K562 (cell line): Measurements from ENCODE around the gene DNAJA1. TPM values are rescaled to one million over a fixed set of nuclear protein-coding genes. Genes with fewer than 3 reads are reported as not detected.
A peak's percentile ranks its signal among the peaks of the same experiment; 100 is the strongest.

Source experiments
- ETV1 ChIP-seq: fragments of 450-650 bp; conservative IDR thresholded peaks from 2 replicates; pipeline ENCODE4 v1.6.1; 2016; ENCODE audit warnings: missing genetic modification characterization, control low read depth, low read depth, missing compliant biosample characterization
- FOS ChIP-seq: IDR thresholded peaks from 3 replicates; pipeline ENCODE4 v1.6.1; 2011; ENCODE audit not compliant: insufficient read length; ENCODE audit errors: extremely low read depth
- GTF2E2 ChIP-seq: fragments of 200-800 bp; sonication (Bioruptor generic); IDR thresholded peaks from 2 replicates; pipeline ENCODE4 v1.6.1; 2016; ENCODE audit warnings: missing genetic modification characterization, missing compliant biosample characterization
- HMGN3 ChIP-seq: IDR thresholded peaks from 2 replicates; pipeline ENCODE4 v1.6.1; 2011; ENCODE audit warnings: borderline replicate concordance, low read depth, mild to moderate bottlenecking, mixed read lengths, low read length; ENCODE audit not compliant: insufficient read length; ENCODE audit errors: extremely low read depth
- KAT7 ChIP-seq: sonication (generic); formaldehyde crosslinking; IDR thresholded peaks from 2 replicates; pipeline ENCODE4 v1.8.0; 2022; ENCODE audit warnings: missing genetic modification reagents, mild to moderate bottlenecking, borderline replicate concordance
- MAX ChIP-seq: sonication (generic); formaldehyde crosslinking; IDR thresholded peaks from 2 replicates; pipeline ENCODE4 v1.9.0; 2022; ENCODE audit warnings: mild to moderate bottlenecking, missing genetic modification reagents
- SRSF3 ChIP-seq: fragments of 200-400 bp; formaldehyde crosslinking; IDR thresholded peaks from 2 replicates; pipeline ENCODE4 v1.6.1; 2016; ENCODE audit warnings: mild to moderate bottlenecking, low read length, moderate library complexity; ENCODE audit not compliant: insufficient read depth
- STAT5B ChIP-seq: fragments of 250-450 bp; sonication (Bioruptor Pico); IDR thresholded peaks from 2 replicates; pipeline ENCODE4 v1.8.0; 2021; ENCODE audit warnings: mild to moderate bottlenecking, inconsistent platforms
- YY1 ChIP-seq, 3 experiments: IDR thresholded peaks; 2 replicates each; pipeline ENCODE4 v1.6.1; 2011; ENCODE audit warnings: low read length in 2 of 3, mild to moderate bottlenecking in 2 of 3, moderate library complexity in 2 of 3, borderline replicate concordance in 1 of 3, control low read depth in 1 of 3, low read depth in 1 of 3; ENCODE audit not compliant: insufficient read depth in 3 of 3, insufficient replicate concordance in 2 of 3, control insufficient read depth in 1 of 3, insufficient read length in 1 of 3; ENCODE audit errors: extremely low read depth in 1 of 3
- ZFP36 ChIP-seq: fragments of 150-350 bp; IDR thresholded peaks from 2 replicates; pipeline ENCODE4 v1.6.1; 2018; ENCODE audit warnings: low read length, low read depth; ENCODE audit not compliant: partially characterized antibody
- ZNF197 ChIP-seq: fragments of 200-800 bp; sonication (Bioruptor generic); IDR thresholded peaks from 2 replicates; pipeline ENCODE4 v1.6.1; 2016; ENCODE audit warnings: low read depth, missing genetic modification characterization, missing compliant biosample characterization
- ZNF551 ChIP-seq: fragments of 250-450 bp; sonication (Bioruptor Pico); IDR thresholded peaks from 2 replicates; pipeline ENCODE4 v1.5.0; 2021; ENCODE audit warnings: mild to moderate bottlenecking, moderate library complexity
- ZNF644 ChIP-seq: fragments of 200-800 bp; sonication (Bioruptor generic); IDR thresholded peaks from 2 replicates; pipeline ENCODE4 v1.6.1; 2016; ENCODE audit warnings: low read depth, missing genetic modification characterization, missing compliant biosample characterization
- ZNF740 ChIP-seq, 3 experiments: fragments of 200-800 bp in 1 of 3; sonication (Bioruptor generic) in 1 of 3; sonication (generic) in 1 of 3; formaldehyde crosslinking in 1 of 3; IDR thresholded peaks; 2 replicates each; pipeline versions ENCODE4 v1.6.1 to v1.8.0; 2016 to 2022; ENCODE audit warnings: mild to moderate bottlenecking in 2 of 3, missing compliant biosample characterization in 2 of 3, missing genetic modification characterization in 2 of 3, missing genetic modification reagents in 1 of 3
- ZNF75A ChIP-seq: fragments of 450-650 bp; formaldehyde crosslinking; IDR thresholded peaks from 2 replicates; pipeline ENCODE4 v1.4.0; 2020; ENCODE audit warnings: mild to moderate bottlenecking
- ZNF77 ChIP-seq: fragments of 250-450 bp; sonication (Bioruptor Pico); IDR thresholded peaks from 2 replicates; pipeline ENCODE4 v1.5.0; 2020
- polyA plus RNA-seq, 8 experiments: library from polyadenylated mRNA; depleted of rRNA in 4 of 8; stranded (reverse) in 5 of 8; unstranded in 3 of 8; fragments of >200 nt; fragmentation: Nextera tagmentation in 2 of 8; fragmentation: Illumina TruSeq in 1 of 8; extraction: Ambion mirVana in 2 of 8; extraction: Trizol in 1 of 8; gene quantifications; 2 replicates each; pipeline versions ENCODE4 v1.2.1 to v1.2.3, GENCODE V29; 2011 to 2014; ENCODE audit warnings: inconsistent platforms in 1 of 8, missing spikeins in 1 of 8
- total RNA-seq, 7 experiments: library from RNA; depleted of rRNA in 6 of 7; stranded (reverse); fragments of >200 nt in 6 of 7; fragmentation: Illumina TruSeq in 2 of 7; extraction: Trizol in 2 of 7; gene quantifications; 2 replicates each; pipeline versions ENCODE4 v1.2.1 to v1.2.3, GENCODE V29; 2011 to 2021; ENCODE audit warnings: low replicate concordance in 1 of 7
- TF ChIP-seq, protein P1 (sequence below): fragments of 250-450 bp; sonication (Bioruptor Pico); IDR thresholded peaks from 2 replicates; pipeline ENCODE4 v1.8.0; 2022; ENCODE audit warnings: inconsistent platforms
- TF ChIP-seq, protein P2 (sequence below): fragments of 450-650 bp; IDR thresholded peaks from 2 replicates; pipeline ENCODE4 v1.6.1; 2017; ENCODE audit warnings: antibody characterized with exemption, mild to moderate bottlenecking

DNAJA1 gene
- total and polyA plus RNA-seq, 9 of the 15 experiments (the other 6 are each of a cell fraction or from before 2014, with no cell fraction given) = 109 to 359 (median 175) TPM

DNA sequence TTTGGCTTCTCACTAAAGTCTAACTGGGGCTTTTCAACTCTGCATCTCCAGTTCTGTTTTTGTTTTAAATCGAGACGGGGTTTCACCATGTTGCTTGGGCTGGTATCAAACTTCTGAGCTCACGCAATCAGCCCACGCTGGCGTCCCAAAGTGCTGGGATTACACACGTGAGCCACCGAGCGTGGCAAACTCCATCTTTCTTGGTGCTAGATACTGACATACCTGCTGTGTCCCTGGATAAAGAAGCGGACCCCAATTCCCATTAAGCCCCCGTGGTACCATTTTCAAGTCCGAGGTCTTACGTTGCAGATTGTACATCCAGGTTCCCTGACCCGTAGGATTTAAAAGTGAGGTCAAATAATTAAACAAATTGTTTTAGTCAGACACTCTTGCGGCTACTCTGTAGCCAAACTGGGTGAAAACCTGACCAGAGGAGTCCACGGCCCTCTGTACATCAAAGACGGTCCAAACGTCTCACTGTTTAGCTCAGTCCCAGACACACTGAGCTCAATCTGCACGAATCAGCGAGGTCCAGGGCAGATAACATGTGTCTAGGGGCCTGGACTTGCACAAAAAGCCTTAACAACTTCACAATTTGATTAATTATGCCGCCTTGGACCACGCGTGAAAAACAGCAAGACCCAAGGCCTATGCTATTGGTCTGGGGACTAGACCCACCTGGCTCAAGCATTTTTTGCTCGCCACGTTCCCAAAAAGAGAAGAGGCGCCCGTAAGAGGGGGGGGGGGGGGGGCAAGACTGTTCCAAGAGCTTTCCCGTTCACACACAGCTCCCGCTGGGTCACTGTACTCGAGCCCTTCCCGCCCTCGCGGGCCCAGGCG lies 727 bp upstream of the DNAJA1 start (continued):
- TF ChIP-seq, protein P1, sequence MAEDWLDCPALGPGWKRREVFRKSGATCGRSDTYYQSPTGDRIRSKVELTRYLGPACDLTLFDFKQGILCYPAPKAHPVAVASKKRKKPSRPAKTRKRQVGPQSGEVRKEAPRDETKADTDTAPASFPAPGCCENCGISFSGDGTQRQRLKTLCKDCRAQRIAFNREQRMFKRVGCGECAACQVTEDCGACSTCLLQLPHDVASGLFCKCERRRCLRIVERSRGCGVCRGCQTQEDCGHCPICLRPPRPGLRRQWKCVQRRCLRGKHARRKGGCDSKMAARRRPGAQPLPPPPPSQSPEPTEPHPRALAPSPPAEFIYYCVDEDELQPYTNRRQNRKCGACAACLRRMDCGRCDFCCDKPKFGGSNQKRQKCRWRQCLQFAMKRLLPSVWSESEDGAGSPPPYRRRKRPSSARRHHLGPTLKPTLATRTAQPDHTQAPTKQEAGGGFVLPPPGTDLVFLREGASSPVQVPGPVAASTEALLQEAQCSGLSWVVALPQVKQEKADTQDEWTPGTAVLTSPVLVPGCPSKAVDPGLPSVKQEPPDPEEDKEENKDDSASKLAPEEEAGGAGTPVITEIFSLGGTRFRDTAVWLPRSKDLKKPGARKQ = no peak
- 0 out of 2 replicates have a peak, but pooled peaks have one; percentile 11 for TF ChIP-seq GTF2E2
- no peak for TF ChIP-seq MAX (CRISPR knock-in tag)
- no peak for TF ChIP-seq ZNF551 (CRISPR knock-in tag)
- TF ChIP-seq KAT7 (CRISPR knock-in tag) = no peak
- no peak for TF ChIP-seq FOS
- TF ChIP-seq ZNF75A (CRISPR knock-in tag) = no peak
- TF ChIP-seq YY1 (IDR thresholded peaks at IDR 0.05; ENCODE audit: borderline replicate concordance in 1 of 3, control insufficient read depth in 1 of 3, extremely low read depth in 1 of 3, insufficient read depth in 3 of 3, insufficient read length in 1 of 3, insufficient replicate concordance in 2 of 3, low read depth in 1 of 3, low read length in 2 of 3) = peak in 1 of 3 experiments; percentile 54
- TF ChIP-seq ZFP36 = no peak
- no peak for TF ChIP-seq SRSF3
- TF ChIP-seq ETV1 (tag) = no peak
- TF ChIP-seq ZNF77 (CRISPR knock-in tag) = no peak
- TF ChIP-seq ZNF644 = no peak
- TF ChIP-seq STAT5B = no peak
- no peak for TF ChIP-seq ZNF197 (CRISPR knock-in tag)
- TF ChIP-seq ZNF740 (CRISPR knock-in tag; IDR thresholded peaks at IDR 0.05) = peak; percentile 93; the same call in 1 of the 2 replicates
- peak in 1 of 2 experiments; percentile 95; a peak in 2 of 4 replicates for TF ChIP-seq ZNF740 (tag; IDR thresholded peaks at IDR 0.05)
- no peak for TF ChIP-seq HMGN3
- TF ChIP-seq, protein P2, sequence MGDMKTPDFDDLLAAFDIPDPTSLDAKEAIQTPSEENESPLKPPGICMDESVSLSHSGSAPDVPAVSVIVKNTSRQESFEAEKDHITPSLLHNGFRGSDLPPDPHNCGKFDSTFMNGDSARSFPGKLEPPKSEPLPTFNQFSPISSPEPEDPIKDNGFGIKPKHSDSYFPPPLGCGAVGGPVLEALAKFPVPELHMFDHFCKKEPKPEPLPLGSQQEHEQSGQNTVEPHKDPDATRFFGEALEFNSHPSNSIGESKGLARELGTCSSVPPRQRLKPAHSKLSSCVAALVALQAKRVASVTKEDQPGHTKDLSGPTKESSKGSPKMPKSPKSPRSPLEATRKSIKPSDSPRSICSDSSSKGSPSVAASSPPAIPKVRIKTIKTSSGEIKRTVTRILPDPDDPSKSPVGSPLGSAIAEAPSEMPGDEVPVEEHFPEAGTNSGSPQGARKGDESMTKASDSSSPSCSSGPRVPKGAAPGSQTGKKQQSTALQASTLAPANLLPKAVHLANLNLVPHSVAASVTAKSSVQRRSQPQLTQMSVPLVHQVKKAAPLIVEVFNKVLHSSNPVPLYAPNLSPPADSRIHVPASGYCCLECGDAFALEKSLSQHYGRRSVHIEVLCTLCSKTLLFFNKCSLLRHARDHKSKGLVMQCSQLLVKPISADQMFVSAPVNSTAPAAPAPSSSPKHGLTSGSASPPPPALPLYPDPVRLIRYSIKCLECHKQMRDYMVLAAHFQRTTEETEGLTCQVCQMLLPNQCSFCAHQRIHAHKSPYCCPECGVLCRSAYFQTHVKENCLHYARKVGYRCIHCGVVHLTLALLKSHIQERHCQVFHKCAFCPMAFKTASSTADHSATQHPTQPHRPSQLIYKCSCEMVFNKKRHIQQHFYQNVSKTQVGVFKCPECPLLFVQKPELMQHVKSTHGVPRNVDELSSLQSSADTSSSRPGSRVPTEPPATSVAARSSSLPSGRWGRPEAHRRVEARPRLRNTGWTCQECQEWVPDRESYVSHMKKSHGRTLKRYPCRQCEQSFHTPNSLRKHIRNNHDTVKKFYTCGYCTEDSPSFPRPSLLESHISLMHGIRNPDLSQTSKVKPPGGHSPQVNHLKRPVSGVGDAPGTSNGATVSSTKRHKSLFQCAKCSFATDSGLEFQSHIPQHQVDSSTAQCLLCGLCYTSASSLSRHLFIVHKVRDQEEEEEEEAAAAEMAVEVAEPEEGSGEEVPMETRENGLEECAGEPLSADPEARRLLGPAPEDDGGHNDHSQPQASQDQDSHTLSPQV = peak; percentile 62; the same call in 1 of the 2 replicates
